K562 (cell line): ENCODE results near the gene N4BP3. TPM values are rescaled to one million over a fixed set of nuclear protein-coding genes. Genes with fewer than 3 reads are reported as not detected.
A peak's percentile ranks its signal among the peaks of the same experiment; 100 is the strongest.

Source experiments
- ASH1L ChIP-seq: fragments of 450-650 bp; IDR thresholded peaks from 2 replicates; pipeline ENCODE4 v1.6.1; 2018; ENCODE audit warnings: borderline replicate concordance, mild to moderate bottlenecking, low read depth; ENCODE audit not compliant: partially characterized antibody
- CBFA2T3 ChIP-seq: fragments of 450-650 bp; IDR thresholded peaks from 2 replicates; pipeline ENCODE4 v1.6.1; 2017
- CTBP1 ChIP-seq: fragments of 450-650 bp; IDR thresholded peaks from 2 replicates; pipeline ENCODE4 v1.6.1; 2016; ENCODE audit warnings: borderline replicate concordance
- ELF1 ChIP-seq: fragments of 200-800 bp; sonication (Bioruptor generic); IDR thresholded peaks from 2 replicates; pipeline ENCODE4 v1.6.1; 2016; ENCODE audit warnings: missing genetic modification characterization, missing compliant biosample characterization
- FOXA1 ChIP-seq: fragments of 450-650 bp; IDR thresholded peaks from 2 replicates; pipeline ENCODE4 v1.6.1; 2016; ENCODE audit warnings: mild to moderate bottlenecking, borderline replicate concordance
- NR1H2 ChIP-seq: sonication (generic); formaldehyde crosslinking; IDR thresholded peaks from 2 replicates; pipeline ENCODE4 v1.4.0; 2020; ENCODE audit warnings: mild to moderate bottlenecking, missing genetic modification reagents
- PRPF4 ChIP-seq: fragments of 200-400 bp; formaldehyde crosslinking; IDR thresholded peaks from one replicate; pipeline ENCODE4 v1.6.1; 2017; ENCODE audit warnings: low read length, low read depth, mild to moderate bottlenecking; ENCODE audit not compliant: insufficient read depth, poor library complexity, severe bottlenecking
- PTRF ChIP-seq: fragments of 450-650 bp; IDR thresholded peaks from 2 replicates; pipeline ENCODE4 v1.6.1; 2016; ENCODE audit warnings: mild to moderate bottlenecking, missing genetic modification characterization, missing compliant biosample characterization
- SAFB ChIP-seq: fragments of 200-400 bp; formaldehyde crosslinking; IDR thresholded peaks from 2 replicates; pipeline ENCODE4 v1.6.1; 2017; ENCODE audit warnings: low read depth, low read length, borderline replicate concordance
- SMARCE1 ChIP-seq: fragments of 450-650 bp; IDR thresholded peaks from 2 replicates; pipeline ENCODE4 v1.7.1; 2016; ENCODE audit warnings: mild to moderate bottlenecking
- SOX6 ChIP-seq: fragments of 450-650 bp; IDR thresholded peaks from 2 replicates; pipeline ENCODE4 v1.6.1; 2014; ENCODE audit warnings: mild to moderate bottlenecking
- ZC3H4 ChIP-seq: sonication (generic); formaldehyde crosslinking; IDR thresholded peaks from 2 replicates; pipeline ENCODE4 v1.9.0; 2021; ENCODE audit warnings: missing genetic modification reagents, borderline replicate concordance
- ZFX ChIP-seq: sonication (generic); formaldehyde crosslinking; IDR thresholded peaks from 2 replicates; pipeline ENCODE4 v1.8.0; 2022; ENCODE audit warnings: mild to moderate bottlenecking, missing genetic modification reagents, moderate library complexity
- ZNF124 ChIP-seq: sonication (generic); formaldehyde crosslinking; IDR thresholded peaks from 2 replicates; pipeline ENCODE4 v1.8.1; 2022; ENCODE audit warnings: missing genetic modification reagents
- ZNF184 ChIP-seq: sonication (generic); formaldehyde crosslinking; IDR thresholded peaks from 2 replicates; pipeline ENCODE4 v1.5.0; 2020; ENCODE audit warnings: missing genetic modification reagents
- ZNF507 ChIP-seq: conservative IDR thresholded peaks from 2 replicates; pipeline ENCODE4 v1.6.1; 2017; ENCODE audit warnings: missing genetic modification characterization, missing compliant biosample characterization
- ZNF695 ChIP-seq: fragments of 450-650 bp; formaldehyde crosslinking; IDR thresholded peaks from 2 replicates; pipeline ENCODE4 v1.4.0; 2020; ENCODE audit warnings: mild to moderate bottlenecking, moderate library complexity
- ZNF830 ChIP-seq: fragments of 250-450 bp; sonication (Bioruptor Pico); IDR thresholded peaks from 2 replicates; pipeline ENCODE4 v1.5.0; 2021; ENCODE audit warnings: mild to moderate bottlenecking
- polyA plus RNA-seq, 8 experiments: library from polyadenylated mRNA; depleted of rRNA in 4 of 8; stranded (reverse) in 5 of 8; unstranded in 3 of 8; fragments of >200 nt; fragmentation: Nextera tagmentation in 2 of 8; fragmentation: Illumina TruSeq in 1 of 8; extraction: Ambion mirVana in 2 of 8; extraction: Trizol in 1 of 8; gene quantifications; 2 replicates each; pipeline versions ENCODE4 v1.2.1 to v1.2.3, GENCODE V29; 2011 to 2014; ENCODE audit warnings: inconsistent platforms in 1 of 8, missing spikeins in 1 of 8
- total RNA-seq, 7 experiments: library from RNA; depleted of rRNA in 6 of 7; stranded (reverse); fragments of >200 nt in 6 of 7; fragmentation: Illumina TruSeq in 2 of 7; extraction: Trizol in 2 of 7; gene quantifications; 2 replicates each; pipeline versions ENCODE4 v1.2.1 to v1.2.3, GENCODE V29; 2011 to 2021; ENCODE audit warnings: low replicate concordance in 1 of 7
- TF ChIP-seq, protein P1 (sequence below): sonication (generic); formaldehyde crosslinking; IDR thresholded peaks from 2 replicates; pipeline ENCODE4 v1.8.1; 2023; ENCODE audit warnings: missing genetic modification reagents, mild to moderate bottlenecking, borderline replicate concordance
- TF ChIP-seq, protein P2 (sequence below): fragments of 450-650 bp; conservative IDR thresholded peaks from 2 replicates; pipeline ENCODE4 v1.6.1; 2016; ENCODE audit warnings: missing genetic modification characterization, low read depth, mild to moderate bottlenecking, control low read depth, missing compliant biosample characterization
- TF ChIP-seq, protein P3 (sequence below): fragments of 450-650 bp; IDR thresholded peaks from 2 replicates; pipeline ENCODE4 v1.6.1; 2017; ENCODE audit warnings: antibody characterized with exemption, mild to moderate bottlenecking

The N4BP3 gene
- total and polyA plus RNA-seq, 9 of the 15 experiments (the other 6 are each of a cell fraction or from before 2014, with no cell fraction given), result 0.06 to 7.0 (median 2.4) TPM

DNA sequence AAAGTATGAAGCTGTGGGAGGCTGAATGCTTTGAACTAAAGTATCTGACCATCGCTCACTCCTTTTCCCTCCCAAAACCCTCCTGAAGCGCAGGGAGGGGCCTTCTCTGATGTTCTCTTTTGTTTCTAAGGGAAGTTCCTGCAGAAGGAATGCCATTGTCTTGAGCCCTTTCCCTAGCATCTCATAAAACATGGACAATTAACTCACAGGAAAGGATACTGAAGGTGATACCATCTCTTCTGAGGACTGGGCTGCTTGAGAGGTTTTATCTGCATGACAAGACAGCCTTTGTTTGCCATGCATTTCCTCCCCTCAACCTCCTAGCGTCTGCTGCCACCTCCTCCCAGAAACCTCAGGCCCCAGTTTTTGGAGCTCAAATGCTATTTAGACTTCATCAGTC lies 13.2 kb downstream of the N4BP3 start (continued):
- TF ChIP-seq CBFA2T3 (peak; percentile 72), ZNF695 (CRISPR knock-in tag) (no peak), CTBP1 (peak; percentile 71; the same call in 1 of the 2 replicates), ELF1 (tag) (no peak), NR1H2 (no peak), ZNF124 (no peak), SOX6 (peak; percentile 94), SMARCE1 (peak; percentile 52; the same call in 1 of the 2 replicates), SAFB (no peak), ASH1L (no peak), ZNF184 (CRISPR knock-in tag) (no peak), ZNF507 (no peak), ZNF830 (CRISPR knock-in tag) (no peak), PTRF (no peak), PRPF4 (no peak), FOXA1 (no peak), ZC3H4 (CRISPR knock-in tag) (no peak), ZFX (CRISPR knock-in tag) (no peak)
- TF ChIP-seq, protein P1, sequence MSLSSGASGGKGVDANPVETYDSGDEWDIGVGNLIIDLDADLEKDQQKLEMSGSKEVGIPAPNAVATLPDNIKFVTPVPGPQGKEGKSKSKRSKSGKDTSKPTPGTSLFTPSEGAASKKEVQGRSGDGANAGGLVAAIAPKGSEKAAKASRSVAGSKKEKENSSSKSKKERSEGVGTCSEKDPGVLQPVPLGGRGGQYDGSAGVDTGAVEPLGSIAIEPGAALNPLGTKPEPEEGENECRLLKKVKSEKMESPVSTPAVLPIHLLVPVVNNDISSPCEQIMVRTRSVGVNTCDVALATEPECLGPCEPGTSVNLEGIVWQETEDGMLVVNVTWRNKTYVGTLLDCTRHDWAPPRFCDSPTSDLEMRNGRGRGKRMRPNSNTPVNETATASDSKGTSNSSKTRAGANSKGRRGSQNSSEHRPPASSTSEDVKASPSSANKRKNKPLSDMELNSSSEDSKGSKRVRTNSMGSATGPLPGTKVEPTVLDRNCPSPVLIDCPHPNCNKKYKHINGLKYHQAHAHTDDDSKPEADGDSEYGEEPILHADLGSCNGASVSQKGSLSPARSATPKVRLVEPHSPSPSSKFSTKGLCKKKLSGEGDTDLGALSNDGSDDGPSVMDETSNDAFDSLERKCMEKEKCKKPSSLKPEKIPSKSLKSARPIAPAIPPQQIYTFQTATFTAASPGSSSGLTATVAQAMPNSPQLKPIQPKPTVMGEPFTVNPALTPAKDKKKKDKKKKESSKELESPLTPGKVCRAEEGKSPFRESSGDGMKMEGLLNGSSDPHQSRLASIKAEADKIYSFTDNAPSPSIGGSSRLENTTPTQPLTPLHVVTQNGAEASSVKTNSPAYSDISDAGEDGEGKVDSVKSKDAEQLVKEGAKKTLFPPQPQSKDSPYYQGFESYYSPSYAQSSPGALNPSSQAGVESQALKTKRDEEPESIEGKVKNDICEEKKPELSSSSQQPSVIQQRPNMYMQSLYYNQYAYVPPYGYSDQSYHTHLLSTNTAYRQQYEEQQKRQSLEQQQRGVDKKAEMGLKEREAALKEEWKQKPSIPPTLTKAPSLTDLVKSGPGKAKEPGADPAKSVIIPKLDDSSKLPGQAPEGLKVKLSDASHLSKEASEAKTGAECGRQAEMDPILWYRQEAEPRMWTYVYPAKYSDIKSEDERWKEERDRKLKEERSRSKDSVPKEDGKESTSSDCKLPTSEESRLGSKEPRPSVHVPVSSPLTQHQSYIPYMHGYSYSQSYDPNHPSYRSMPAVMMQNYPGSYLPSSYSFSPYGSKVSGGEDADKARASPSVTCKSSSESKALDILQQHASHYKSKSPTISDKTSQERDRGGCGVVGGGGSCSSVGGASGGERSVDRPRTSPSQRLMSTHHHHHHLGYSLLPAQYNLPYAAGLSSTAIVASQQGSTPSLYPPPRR (CRISPR knock-in tag), result no peak
- TF ChIP-seq, protein P2, sequence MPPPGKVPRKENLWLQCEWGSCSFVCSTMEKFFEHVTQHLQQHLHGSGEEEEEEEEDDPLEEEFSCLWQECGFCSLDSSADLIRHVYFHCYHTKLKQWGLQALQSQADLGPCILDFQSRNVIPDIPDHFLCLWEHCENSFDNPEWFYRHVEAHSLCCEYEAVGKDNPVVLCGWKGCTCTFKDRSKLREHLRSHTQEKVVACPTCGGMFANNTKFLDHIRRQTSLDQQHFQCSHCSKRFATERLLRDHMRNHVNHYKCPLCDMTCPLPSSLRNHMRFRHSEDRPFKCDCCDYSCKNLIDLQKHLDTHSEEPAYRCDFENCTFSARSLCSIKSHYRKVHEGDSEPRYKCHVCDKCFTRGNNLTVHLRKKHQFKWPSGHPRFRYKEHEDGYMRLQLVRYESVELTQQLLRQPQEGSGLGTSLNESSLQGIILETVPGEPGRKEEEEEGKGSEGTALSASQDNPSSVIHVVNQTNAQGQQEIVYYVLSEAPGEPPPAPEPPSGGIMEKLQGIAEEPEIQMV (tag), result no peak
- TF ChIP-seq, protein P3, sequence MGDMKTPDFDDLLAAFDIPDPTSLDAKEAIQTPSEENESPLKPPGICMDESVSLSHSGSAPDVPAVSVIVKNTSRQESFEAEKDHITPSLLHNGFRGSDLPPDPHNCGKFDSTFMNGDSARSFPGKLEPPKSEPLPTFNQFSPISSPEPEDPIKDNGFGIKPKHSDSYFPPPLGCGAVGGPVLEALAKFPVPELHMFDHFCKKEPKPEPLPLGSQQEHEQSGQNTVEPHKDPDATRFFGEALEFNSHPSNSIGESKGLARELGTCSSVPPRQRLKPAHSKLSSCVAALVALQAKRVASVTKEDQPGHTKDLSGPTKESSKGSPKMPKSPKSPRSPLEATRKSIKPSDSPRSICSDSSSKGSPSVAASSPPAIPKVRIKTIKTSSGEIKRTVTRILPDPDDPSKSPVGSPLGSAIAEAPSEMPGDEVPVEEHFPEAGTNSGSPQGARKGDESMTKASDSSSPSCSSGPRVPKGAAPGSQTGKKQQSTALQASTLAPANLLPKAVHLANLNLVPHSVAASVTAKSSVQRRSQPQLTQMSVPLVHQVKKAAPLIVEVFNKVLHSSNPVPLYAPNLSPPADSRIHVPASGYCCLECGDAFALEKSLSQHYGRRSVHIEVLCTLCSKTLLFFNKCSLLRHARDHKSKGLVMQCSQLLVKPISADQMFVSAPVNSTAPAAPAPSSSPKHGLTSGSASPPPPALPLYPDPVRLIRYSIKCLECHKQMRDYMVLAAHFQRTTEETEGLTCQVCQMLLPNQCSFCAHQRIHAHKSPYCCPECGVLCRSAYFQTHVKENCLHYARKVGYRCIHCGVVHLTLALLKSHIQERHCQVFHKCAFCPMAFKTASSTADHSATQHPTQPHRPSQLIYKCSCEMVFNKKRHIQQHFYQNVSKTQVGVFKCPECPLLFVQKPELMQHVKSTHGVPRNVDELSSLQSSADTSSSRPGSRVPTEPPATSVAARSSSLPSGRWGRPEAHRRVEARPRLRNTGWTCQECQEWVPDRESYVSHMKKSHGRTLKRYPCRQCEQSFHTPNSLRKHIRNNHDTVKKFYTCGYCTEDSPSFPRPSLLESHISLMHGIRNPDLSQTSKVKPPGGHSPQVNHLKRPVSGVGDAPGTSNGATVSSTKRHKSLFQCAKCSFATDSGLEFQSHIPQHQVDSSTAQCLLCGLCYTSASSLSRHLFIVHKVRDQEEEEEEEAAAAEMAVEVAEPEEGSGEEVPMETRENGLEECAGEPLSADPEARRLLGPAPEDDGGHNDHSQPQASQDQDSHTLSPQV, result no peak; the same call in 1 of the 2 replicates
